GM23248 (cell line): ENCODE data around the gene USP30. TPM values are rescaled to one million over a fixed set of nuclear protein-coding genes. Genes with fewer than 3 reads are reported as not detected.

ENCODE experiments used
- DNase-seq: peaks from one replicate; pipeline ENCODE4 v3.0.0-alpha.2; 2015
- H2AFZ ChIP-seq: fragments of 200-600 bp; sonication (generic); 2 replicates; pipeline ENCODE4 v1.6.1; 2016; ENCODE audit warnings: antibody characterized with exemption
- H3F3A ChIP-seq: fragments of 200-600 bp; sonication (generic); 2 replicates; pipeline ENCODE4 v1.6.1; 2016; ENCODE audit warnings: mild to moderate bottlenecking, antibody characterized with exemption, mixed run types; ENCODE audit not compliant: insufficient read depth
- H3K27ac ChIP-seq: fragments of 200-600 bp; sonication (generic); 2 replicates; pipeline ENCODE4 v1.5.1; 2016; ENCODE audit warnings: mild to moderate bottlenecking
- H3K27me3 ChIP-seq: fragments of 200-600 bp; sonication (generic); replicated peaks from 2 replicates; pipeline ENCODE4 v1.6.1; 2016; ENCODE audit warnings: mild to moderate bottlenecking; ENCODE audit not compliant: insufficient read depth
- H3K36me3 ChIP-seq: fragments of 200-600 bp; sonication (generic); 2 replicates; pipeline ENCODE4 v1.6.1; 2016; ENCODE audit warnings: low read depth, mild to moderate bottlenecking
- H3K4me1 ChIP-seq: fragments of 200-600 bp; sonication (generic); 2 replicates; pipeline ENCODE4 v1.6.1; 2016; ENCODE audit warnings: mild to moderate bottlenecking; ENCODE audit not compliant: insufficient read depth
- H3K4me2 ChIP-seq: fragments of 200-600 bp; sonication (generic); one replicate; pipeline ENCODE4 v1.6.1; 2016; ENCODE audit warnings: mild to moderate bottlenecking; ENCODE audit not compliant: unreplicated experiment
- H3K4me3 ChIP-seq: fragments of 200-600 bp; sonication (generic); 2 replicates; pipeline ENCODE4 v1.5.1; 2016; ENCODE audit warnings: mild to moderate bottlenecking
- H3K79me2 ChIP-seq: fragments of 200-600 bp; sonication (generic); 2 replicates; pipeline ENCODE4 v1.6.1; 2016; ENCODE audit warnings: mild to moderate bottlenecking; ENCODE audit not compliant: insufficient read depth
- H3K9ac ChIP-seq: fragments of 200-600 bp; sonication (generic); 2 replicates; pipeline ENCODE4 v1.6.1; 2016; ENCODE audit warnings: mild to moderate bottlenecking
- H3K9me2 ChIP-seq: fragments of 200-600 bp; sonication (generic); 2 replicates; pipeline ENCODE4 v1.6.1; 2016; ENCODE audit warnings: mixed run types, mild to moderate bottlenecking, moderate library complexity; ENCODE audit not compliant: insufficient read depth
- H3K9me3 ChIP-seq: fragments of 200-600 bp; sonication (generic); one replicate; pipeline ENCODE4 v1.6.1; 2017; ENCODE audit warnings: low read depth
- H4K20me1 ChIP-seq: fragments of 200-600 bp; sonication (generic); 2 replicates; pipeline ENCODE4 v1.6.0; 2016; ENCODE audit not compliant: insufficient read depth
- EZH2 ChIP-seq: fragments of 200-600 bp; sonication (generic); IDR thresholded peaks from 2 replicates; pipeline ENCODE4 v1.6.1; 2018; ENCODE audit warnings: antibody characterized with exemption, mild to moderate bottlenecking; ENCODE audit not compliant: insufficient read depth, poor library complexity, severe bottlenecking
- EZH2phosphoT487 ChIP-seq: fragments of 200-600 bp; sonication (generic); IDR thresholded peaks from 2 replicates; pipeline ENCODE4 v1.6.1; 2018; ENCODE audit warnings: antibody characterized with exemption, moderate library complexity, mild to moderate bottlenecking, low read depth; ENCODE audit not compliant: insufficient read depth
- WGBS, 2 experiments: methylation state at CpG; one replicate each; pipeline ENCODE4 v1.1.6; 2015 to 2017; ENCODE audit warnings: low lambda C conversion rate in 2 of 2, low coverage in 1 of 2; ENCODE audit errors: missing lambda C conversion rate in 2 of 2; 5-methylcytosine and 5-hydroxymethylcytosine counted together
- in situ Hi-C: fragments of 300-500 bp; cut with MboI; formaldehyde crosslinking; loops from 2 replicates; pipeline ENCODE4 v1.15.0; 2020
- polyA plus RNA-seq: library from polyadenylated mRNA; unstranded; fragments of >200 nt; fragmentation: Nextera tagmentation; extraction: Ambion mirVana; gene quantifications from 2 replicates; pipeline ENCODE4 v1.2.1, GENCODE V29; 2016
- total RNA-seq: library from RNA; depleted of rRNA; stranded (reverse); fragments of >200 nt; shearing (Covaris generic); gene quantifications from 2 replicates; pipeline ENCODE4 v1.2.3, GENCODE V29; 2014

Gene USP30
- total and polyA plus RNA-seq, 2 experiments from 2014 or later: 6.5 to 7.5 TPM

- 54 to 55% methylated on average over 13 of the region's 13 CpGs for WGBS, 2 experiments
Measured at GRCh38 chr12:109127533-109128242, 75.3 kb downstream of the USP30 start.

GRCh38 chr12:109130297-109131153 is 78.1 kb downstream of the USP30 start:
- Histone ChIP-seq H3F3A (no peaks in the 10 kb centered on the region), H3K79me2 (no peaks in the 10 kb centered on the region), H3K27me3 (peaks cover 4% of the 10 kb centered on the region; the same call in 1 of the 2 replicates), H3K4me1 (peaks cover 11% of the 10 kb centered on the region), H3K36me3 (no peaks in the 10 kb centered on the region), H3K4me2 (no peak overlapping the region), H3K9ac (no peak overlapping the region), H2AFZ (no peak overlapping the region), H3K9me3 (no peaks in the 10 kb centered on the region), H3K9me2 (no peaks in the 10 kb centered on the region), H3K27ac (no peak overlapping the region), H3K4me3 (no peak overlapping the region), H4K20me1 (no peaks in the 10 kb centered on the region)
- in situ Hi-C loops: no loop called here
- WGBS, 2 experiments: 67 to 70% methylated on average over 15 of the region's 15 CpGs
- TF ChIP-seq EZH2phosphoT487 (no peak), EZH2 (no peak)
- DNase-seq: peak; percentile 9

More at GRCh38 chr12:109127533-109128242, 75.3 kb downstream of the USP30 start:
- no peaks in the 10 kb centered on the region for H3F3A ChIP-seq
- peaks cover 8% of the 10 kb centered on the region; the same call in 1 of the 2 replicates for H3K4me1 ChIP-seq
- no peak overlapping the region for H3K9ac ChIP-seq
- peaks cover 4% of the 10 kb centered on the region; the same call in 1 of the 2 replicates for H3K27me3 ChIP-seq
- H3K4me3 ChIP-seq: no peak overlapping the region
- no peak for DNase-seq
- TF ChIP-seq EZH2phosphoT487 (no peak), EZH2 (no peak)
- no peaks in the 10 kb centered on the region for H3K9me2 ChIP-seq
- H2AFZ ChIP-seq: no peak overlapping the region
- H3K4me2 ChIP-seq: no peak overlapping the region
- H3K36me3 ChIP-seq: no peaks in the 10 kb centered on the region
- no peaks in the 10 kb centered on the region for H4K20me1 ChIP-seq
- H3K9me3 ChIP-seq: no peaks in the 10 kb centered on the region
- no peak overlapping the region for H3K27ac ChIP-seq
- no peaks in the 10 kb centered on the region for H3K79me2 ChIP-seq
- in situ Hi-C loops: no loop called here

GRCh38 chr12:109131154-109132050 is 79.0 kb downstream of the USP30 start:
- Histone ChIP-seq H3K79me2 (no peaks in the 10 kb centered on the region), H3K4me3 (no peak overlapping the region), H3F3A (no peaks in the 10 kb centered on the region), H3K9me2 (no peaks in the 10 kb centered on the region), H3K27ac (no peak overlapping the region), H3K9ac (no peak overlapping the region), H2AFZ (no peak overlapping the region), H3K36me3 (no peaks in the 10 kb centered on the region), H3K4me1 (peaks cover 11% of the 10 kb centered on the region), H3K4me2 (peak overlapping the region; percentile 3), H3K27me3 (peaks cover 4% of the 10 kb centered on the region; the same call in 1 of the 2 replicates), H3K9me3 (peaks cover 2% of the 10 kb centered on the region), H4K20me1 (no peaks in the 10 kb centered on the region)
- WGBS, 2 experiments: 10 to 14% methylated on average over 24 of the region's 24 CpGs
- peak; percentile 58 for DNase-seq
- in situ Hi-C loops: no loop called here
- no peak for TF ChIP-seq EZH2
- TF ChIP-seq EZH2phosphoT487: no peak
